HG02571 (cell line): ENCODE measurements around the gene YPEL1.
"Not testable (repeated sequence)": the region's sequence is repeated elsewhere in the genome, so short reads cannot be mapped to it uniquely, and the experiment has no call there.

Source experiments
- ATAC-seq: cut with Tn5 transposase; IDR thresholded peaks from one replicate; pipeline ENCODE4 v1.9.1; 2021; ENCODE audit warnings: mild to moderate bottlenecking, moderate library complexity; ENCODE audit not compliant: unreplicated experiment

YPEL1 gene

DNA sequence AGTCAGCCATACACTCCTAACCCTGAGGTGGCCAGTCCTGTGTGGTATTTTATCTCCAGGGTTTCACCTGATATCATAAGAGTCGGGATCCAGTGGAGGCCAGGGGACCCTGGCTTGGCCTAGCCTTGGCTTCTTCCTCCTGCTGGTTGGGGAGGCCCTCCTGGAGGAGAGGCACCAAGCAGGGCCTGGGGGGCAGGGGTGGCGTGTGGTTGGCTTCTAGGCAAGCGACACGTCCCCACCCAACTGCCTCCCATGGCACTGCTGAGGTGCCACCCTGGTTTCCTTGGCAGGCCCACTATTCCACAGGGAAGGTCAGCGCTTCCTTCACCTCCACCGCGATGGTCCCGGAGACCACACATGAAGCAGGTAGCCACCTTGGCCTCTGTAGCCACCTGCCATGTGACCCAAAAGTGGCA lies 49.4 kb downstream of the YPEL1 start:
- ATAC-seq = no peak

DNA sequence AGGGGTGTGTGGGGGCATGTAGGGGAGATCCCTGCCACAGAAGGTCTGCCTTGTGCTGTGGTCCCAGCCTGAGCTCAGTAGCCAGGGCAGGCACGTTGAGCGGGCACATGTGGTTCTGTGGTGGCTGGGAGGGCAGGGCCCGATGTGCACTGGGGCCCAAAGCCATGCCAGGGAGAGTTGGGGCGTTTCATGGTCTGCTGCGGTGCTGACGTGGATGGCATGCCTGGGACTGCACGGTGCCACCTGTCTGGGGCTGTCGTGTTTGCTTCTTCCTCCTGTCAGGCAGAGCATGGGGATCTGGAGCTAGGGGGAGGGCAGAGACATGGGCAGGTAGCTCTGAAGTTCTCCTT lies 50.5 kb downstream of the YPEL1 start:
- no peak for ATAC-seq

DNA sequence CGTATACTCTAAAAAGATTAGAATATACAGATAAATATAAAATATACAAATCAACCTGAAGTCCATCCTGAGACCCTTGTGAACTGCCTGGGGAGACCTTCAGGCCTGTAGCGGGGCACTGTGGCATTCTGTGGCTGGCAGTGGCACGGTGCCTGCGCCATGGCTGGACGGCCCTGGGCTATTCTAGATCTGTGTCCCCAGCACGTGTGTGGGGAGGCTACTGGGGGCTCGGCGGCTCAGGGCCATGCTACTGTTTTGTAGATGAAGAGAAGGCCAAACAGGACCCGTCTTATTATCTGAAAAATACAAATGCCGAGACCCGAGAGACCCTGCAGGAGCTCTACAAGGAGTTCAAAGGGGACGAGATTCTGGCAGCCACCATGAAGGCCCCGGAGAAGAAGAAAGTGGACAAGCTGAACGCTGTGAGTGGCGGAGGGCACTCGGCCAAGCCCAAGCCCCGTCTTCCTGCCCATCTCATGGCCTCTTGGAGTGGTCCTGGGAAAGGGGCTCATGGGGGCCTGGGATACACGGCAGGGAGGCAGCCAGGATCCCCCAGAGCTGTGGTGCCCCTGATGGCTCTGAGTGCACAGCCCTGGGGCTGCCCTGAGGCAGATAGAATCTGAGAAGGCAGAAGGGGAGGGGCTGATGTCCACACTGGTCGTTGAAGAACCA lies 51.0 kb downstream of the YPEL1 start:
- ATAC-seq = no peak

DNA sequence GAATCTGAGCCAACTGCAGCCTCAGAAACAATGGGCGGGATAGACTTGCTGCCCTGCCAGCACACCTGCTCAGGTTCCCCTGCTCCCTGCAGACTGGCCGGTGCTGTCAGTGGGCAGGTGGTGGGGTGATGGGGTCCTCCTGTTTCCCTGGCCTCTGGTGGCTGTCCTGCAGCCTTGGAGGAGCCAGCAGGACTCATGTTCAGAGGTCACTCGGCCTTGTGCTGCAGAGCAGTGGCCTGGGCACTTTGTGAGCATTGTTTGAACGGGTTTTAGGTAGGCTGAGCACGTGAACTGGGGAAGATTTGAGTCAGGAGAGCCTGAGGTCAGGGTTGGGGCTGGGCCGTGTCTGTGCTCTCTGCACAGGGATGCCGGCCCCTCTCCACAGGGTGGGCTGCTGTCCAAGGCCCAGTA lies 52.2 kb downstream of the YPEL1 start:
- ATAC-seq = no peak

DNA sequence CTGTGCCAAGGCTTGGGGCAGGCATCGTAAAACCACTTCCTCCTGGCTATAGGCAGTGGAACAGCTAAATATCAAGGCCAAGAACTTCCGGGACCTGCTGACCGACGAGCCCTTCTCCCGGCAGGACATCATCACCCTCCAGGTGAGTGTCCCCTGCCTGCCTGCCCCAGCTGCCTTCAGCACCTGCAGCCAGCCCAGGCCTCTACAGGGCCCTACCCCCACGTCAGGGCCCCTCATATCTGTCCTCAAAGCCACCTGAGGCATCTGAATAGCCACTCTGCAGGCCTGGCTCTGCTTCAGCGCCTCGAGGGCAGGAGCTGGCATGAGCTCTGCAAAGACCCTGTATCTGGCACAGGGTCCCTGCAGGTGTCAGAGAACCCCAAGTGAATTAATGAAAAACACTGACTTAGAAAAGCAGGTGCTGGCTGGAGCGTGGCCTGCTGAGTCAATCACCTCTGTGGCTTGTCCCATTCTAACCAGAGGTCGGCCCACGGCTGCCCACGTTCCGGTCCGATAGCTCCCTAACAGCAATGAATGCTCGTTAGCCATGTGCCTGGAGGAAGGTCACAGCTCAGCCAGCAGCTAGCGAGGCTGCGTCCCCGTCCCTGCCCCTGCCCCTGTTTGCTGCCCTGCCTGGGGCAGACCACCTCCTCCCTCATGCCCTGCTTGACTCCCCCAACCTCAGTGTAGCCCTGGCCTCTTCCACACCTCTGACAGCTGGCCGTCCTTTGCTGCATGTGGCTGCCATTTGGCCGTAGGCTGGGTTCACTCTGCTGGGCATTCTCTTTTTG lies 53.0 kb downstream of the YPEL1 start:
- no peak for ATAC-seq

DNA sequence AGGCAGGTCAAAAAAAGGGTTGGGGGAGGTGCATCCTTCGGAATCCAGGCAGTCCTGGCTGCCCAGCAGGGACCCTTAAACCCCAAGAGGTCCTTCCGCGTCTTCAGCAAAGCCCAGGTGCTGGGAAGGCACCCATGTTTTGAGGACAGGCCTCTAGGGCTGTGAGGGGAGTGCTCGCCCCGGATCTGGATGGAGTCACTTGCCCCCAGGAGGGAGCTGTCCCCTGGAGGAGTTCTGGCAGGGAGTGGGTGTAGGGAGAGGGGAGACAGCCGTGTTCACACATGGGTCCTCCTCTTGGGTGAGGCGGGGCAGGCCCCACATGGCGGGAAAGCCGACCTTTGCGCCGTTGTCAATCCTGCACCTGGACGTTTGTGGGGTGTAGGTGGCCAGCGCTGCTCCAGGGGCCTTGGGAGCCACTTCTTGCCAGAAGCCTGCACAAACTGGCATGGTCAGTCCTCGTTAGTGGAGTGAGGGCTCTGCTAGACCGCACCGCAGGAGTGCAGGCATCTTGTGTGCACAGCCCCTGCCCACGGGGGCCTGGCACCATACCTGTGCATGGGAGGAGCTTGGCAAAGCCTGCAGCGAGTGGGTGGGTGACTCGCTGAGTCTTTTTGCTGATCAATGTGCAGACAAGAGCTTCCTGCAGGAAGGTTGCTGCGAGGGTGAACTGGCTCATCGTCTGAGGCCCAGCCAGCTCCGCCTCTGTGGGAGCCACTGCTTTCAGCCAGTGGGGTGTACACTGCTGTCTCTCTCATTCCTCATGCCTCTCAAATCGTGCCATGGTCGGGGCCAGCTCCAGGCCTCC lies 53.8 kb downstream of the YPEL1 start:
- ATAC-seq = no peak

DNA sequence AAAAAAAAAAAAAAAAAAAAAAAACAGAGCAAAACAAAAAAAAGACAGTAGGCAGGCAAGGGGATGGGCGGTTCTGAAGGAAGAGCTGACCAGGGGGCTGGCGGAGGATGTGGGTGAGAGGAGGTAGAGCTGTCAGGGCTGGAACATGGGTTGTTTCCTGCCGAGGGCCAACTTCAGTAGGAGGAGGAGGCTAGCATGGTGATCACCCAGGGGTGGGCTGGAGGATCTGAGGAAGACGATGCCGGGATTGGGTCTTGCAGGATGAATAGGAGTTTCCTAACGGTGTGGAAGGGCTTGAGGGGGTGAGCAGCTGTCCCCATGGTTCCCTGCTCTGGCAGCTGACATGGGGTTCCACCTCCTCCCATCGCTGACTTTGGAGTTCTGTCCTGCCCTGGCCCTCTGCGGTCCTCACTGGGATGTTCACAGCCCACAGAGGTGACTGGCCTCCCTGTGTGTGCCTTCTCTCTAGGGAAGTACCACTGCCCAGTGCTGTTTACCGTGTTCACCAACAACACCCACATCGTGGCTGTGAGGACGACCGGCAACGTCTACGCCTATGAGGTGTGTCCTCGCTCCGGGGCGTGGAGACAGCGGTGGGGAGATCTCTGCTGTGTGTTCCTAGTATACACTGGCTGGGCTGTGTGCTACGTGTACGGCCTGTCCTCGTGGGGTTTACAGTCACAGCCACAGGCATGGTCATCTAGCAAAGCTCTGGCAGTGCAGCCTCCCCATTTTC lies 54.6 kb downstream of the YPEL1 start:
- ATAC-seq = no peak

DNA sequence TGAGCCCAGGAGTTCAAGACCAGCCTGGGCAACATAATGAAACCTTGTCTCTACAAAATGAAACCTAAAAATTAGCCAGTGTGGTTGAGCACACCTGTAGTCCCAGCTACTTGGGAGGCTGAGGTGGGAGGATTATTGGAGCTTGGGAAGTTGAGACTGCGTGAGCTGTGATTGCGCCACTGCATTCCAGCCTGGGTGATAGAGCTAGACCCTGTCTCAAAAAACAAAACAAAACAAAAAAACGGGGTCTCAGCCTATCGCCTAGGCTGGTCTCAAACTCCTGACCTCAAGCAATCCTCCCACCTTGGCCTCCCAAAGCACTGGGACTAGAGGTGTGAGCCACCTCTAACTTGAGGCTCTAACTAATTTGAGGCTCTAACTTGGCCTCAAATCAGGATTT lies 56.2 kb downstream of the YPEL1 start:
- no peak for ATAC-seq

DNA sequence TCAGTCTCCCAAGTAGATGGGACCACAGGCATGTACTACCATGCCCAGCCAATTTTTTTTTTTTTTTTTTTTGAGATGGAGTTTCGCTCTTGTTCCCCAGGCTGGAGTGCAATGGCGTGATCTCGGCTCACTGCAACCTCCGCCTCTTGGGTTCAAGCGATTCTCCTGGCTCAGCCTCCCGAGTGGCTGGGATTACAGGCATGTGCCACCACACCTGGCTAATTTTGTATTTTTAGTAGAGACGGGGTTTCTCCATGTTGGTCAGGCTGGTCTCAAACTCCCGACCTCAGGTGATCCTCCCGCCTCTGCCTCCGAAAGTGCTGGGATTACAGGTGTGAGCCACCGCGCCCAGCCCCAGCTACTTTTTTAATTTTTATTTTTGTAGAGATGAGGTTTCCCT lies 56.8 kb downstream of the YPEL1 start:
- ATAC-seq = not testable (repeated sequence)

DNA sequence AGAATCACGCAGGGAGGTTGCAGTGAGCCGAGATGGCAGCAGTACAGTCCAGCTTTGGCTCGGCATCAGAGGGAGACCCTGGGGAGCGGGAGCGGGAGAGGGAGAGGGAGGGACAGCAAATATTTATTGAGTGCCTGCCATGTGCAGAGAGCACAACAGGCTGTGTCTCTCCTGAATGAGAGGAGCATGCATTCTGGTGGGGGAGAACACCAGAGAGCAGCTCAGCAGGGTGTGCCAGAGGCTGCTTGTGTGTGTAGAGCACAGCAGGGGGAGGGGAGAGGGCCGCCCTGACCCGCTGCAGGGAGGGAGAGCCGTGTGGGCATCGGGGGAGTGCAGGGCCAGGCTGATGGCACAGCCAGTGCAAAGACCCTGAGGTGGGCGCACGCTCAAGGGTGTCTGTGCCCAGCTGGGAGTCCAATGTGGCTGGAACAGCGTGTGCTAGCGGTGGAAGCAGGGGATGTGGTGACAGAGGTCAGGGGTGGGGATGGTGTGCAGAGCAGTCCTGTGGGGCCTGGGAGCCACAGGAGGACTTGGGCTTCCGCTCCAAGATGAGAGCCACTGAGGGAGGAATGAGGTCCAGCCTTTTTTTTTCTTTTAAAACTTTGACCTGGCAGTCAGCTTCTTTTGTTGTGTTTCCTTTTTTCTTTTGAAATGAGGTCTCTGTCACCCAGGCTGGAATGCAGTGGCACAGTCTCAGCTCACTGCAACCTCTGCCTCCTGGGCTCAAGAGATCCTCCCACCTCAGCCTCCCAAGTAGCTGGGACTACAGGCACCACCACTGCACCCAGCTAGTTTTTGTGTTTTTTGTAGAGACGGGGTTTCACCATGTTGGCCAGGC lies 57.8 kb downstream of the YPEL1 start:
- ATAC-seq = no peak

DNA sequence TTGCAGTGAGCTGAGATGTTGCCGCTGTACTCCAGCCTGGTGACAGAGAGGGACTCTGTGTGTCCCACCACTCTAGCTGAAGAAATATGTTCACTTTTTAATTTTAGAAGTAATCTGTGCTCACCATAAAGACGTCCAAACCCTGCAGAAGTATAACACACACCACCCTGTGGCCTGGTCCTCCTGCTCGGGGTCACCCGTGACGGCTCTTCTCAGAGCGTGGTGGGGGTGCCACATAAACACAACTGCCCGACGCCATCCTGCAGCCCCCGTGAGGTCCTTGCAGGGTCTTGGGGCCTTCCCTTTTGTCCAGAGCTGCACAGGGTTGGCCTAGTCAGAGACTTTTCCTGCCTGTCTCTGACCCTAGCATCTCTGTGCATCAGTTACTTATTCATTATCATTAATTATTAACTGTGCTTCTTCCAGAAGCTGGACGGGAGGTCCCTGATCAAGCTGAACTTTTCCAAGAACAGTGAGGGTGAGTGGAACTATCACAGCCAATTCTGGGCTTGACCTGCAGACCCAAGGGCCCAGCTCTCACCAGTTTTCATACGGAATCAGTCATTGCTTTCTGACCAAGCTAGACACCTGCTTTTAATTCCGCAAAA lies 60.9 kb downstream of the YPEL1 start:
- ATAC-seq = no peak

DNA sequence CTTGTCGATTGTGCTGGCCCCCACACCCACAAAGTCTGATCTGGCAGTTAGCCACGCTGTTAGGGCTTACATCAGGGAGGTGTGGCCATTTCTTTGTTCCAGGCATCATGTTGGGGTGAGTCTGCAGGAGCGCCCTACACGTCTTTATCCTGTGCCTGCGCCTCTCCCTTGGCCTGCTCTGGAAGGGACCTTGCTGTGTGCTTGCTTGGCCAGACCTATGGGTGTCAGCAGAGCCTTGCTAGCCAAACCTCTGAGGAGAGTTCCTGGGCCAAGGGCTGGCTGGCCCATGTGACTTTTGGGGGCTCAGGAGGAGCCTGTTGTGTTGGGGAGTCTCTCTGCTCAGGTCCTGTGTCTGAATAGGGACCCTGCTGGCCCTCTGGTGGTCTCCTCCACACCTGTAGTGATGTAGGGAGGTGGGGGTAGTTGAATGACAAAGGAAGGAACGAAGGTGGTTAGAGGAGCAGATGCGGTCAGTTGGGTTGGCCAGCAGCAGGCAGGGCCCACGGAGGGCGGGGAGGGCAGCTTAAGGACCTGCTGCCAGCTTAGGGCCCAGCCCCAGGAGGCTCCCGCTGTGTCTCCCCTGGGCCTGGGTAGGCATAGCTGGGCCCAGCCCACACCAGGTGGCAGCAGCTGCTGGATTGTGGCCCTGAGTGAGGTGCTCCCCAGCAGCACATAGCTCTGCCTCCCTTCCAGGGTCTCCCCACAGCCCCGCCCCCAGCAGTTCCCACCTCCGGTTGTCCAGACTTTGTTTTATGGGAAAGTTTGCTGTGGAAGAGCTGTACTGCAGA lies 61.9 kb downstream of the YPEL1 start:
- ATAC-seq = no peak

DNA sequence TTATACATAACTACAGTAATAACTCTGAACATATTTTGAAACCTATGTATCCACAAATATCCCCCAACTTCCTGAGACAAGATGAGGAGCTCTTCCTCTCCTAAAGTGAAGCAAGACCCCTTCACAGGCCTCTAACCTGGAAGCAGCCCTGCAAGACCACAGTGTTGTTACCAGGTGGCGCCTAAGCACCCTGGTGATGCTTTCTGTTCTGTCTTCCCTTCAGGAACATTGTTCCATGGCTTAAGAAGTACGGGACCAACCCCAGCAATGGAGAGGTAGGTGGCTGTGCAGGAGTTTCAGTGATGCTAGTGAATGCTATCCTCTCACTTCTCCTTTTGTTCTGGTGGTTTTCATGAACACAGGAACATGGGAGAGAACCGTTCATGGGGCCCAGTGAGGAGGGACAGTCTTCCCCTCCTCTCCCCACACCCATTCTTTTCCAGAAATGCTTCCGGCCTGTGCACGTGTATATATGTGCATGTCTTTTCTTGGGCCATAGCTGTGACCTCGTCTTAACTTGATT lies 63.4 kb downstream of the YPEL1 start:
- no peak for ATAC-seq

DNA sequence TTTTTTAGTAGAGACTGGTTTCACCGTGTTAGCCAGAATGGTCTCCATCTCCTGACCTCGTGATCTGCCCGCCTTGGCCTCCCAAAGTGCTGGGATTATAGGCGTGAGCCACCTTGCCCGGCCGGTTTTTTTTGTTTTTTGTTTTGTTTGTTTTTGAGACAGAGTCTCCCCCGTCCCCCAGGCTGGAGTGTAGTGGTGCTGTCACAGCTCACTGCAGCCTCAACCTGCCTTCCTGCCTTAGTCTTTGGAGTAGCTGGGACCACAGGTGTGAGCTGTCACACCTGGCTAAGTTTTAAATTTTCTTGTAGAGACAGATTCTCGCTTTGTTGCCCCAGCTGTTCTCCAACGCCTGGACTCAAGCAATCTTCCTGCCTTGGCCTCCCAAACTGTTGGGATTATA lies 66.6 kb downstream of the YPEL1 start:
- no peak for ATAC-seq

DNA sequence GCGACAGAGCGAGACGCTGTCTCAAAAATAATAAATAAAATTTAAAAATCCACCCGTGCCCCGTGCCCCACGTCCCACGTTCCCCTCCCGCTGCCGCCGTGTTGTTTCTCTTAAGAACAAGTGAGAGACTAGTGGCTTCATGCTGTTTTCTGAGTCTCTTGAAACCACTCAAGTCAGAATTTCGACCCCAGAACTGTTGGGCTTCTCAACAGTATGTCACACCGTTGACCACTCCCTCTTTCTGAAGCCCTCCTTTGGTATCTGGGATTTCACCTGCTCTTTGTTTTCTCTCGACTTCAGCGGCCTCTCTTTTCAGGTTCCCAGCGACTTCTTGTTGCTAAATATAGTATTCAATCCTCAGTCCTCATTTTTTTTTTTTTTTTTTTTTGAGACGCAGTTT lies 68.8 kb downstream of the YPEL1 start:
- ATAC-seq = no peak

DNA sequence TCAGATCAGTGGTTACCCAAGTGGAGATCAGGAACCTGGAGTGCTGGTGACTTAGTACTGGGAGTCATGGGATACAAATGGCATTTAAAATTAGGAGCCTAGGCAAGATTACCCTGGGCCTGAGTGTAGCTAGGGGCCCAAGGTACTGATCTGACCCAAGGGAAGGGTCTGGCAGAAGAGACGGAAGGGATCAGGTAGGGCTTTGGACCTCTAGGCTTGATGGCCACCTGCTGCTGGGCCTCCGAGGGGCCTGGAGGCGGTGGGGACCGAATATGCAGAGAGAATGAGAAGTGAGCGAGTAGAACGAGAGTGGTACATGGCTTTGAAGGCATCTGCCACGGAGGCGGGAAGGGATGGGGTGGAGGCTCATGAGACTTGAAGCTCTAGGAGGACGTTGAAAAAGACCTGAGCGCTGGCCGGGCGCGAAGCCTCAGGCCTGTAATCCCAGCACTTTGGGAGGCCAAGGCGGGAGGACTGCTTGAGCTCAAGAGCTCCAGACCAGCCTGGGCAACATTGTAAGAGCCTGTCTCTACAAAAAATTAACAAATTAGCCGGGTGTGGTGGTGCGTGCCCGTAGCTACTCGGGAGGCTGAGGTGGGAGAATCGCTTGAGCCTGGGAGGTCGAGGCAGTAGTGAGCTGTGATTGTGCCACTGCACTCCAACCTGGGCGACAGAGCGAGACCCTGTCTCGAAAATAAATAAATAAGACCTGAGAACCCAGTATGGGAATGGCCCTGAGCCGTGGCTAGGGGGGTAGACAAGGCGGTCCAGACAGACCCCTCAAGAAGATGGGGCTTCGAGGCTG lies 70.3 kb downstream of the YPEL1 start:
- ATAC-seq = no peak

DNA sequence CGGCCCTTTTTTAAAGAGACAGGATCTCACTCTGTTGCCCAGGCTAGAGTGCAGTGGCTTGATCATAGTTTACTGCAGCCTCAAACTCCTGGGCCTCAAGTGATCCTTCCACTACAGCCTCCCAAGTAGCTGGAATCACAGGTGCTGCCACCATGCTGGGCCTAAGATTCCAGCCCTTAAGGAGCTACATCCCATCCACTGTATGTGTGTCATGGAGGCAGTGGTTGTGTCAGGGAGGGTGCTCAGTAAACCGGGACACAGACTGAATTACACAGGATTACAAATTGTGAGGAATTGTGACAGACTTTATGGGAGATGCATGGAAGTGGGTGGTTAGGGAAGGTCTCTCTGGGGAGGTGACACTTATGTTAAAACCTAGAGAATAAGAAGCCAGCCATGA lies 71.9 kb downstream of the YPEL1 start:
- no peak for ATAC-seq

DNA sequence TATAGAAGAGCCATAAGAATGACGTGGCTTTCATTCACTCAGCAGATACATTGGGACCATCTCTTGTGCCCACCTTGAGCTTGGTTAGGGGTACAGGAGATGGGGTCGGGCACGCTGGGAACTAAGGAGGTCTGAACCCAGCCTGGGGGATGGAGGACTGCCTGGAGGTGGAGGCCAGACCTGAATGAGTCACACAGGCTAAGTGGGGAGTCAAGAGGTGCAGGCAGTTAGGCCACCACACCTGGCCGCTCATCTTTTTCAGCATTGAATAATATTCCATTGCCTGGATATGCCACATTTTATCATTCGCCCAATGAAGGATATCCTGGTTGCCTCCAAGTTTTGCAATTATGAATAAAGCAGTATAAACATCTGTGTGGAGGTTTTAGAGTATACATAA lies 73.6 kb downstream of the YPEL1 start:
- no peak for ATAC-seq
